Measurements from ENCODE around the gene TUBGCP3.

TUBGCP3 gene

GRCh38 chr13:112588490-112589297 is 741 bp upstream of the TUBGCP3 start:
- H3K4me2 ChIP-seq (ENCODE audit: low read depth, low read length, poor library complexity, severe bottlenecking), result peak overlapping the region; percentile 69
- H3K79me2 ChIP-seq (ENCODE audit: insufficient read depth, low read length), result peaks cover 42% of the 10 kb centered on the region
- TF ChIP-seq CTCF (IDR thresholded peaks at IDR 0.05; ENCODE audit: insufficient read depth, low read length, poor library complexity, severe bottlenecking), result no peak
- TF ChIP-seq EZH2phosphoT487 (conservative IDR thresholded peaks at IDR 0.05; ENCODE audit: low read length), result no peak
- H3K36me3 ChIP-seq (ENCODE audit: low read length), result no peaks in the 10 kb centered on the region
- H3K27ac ChIP-seq (ENCODE audit: low read depth, low read length), result peak overlapping the region; percentile 85
- H3F3A ChIP-seq (ENCODE audit: insufficient read depth), result no peaks in the 10 kb centered on the region; the same call in 1 of the 2 replicates
- peak overlapping the region; percentile 98 for H3K9ac ChIP-seq (ENCODE audit: low read length)
- H3K27me3 ChIP-seq (ENCODE audit: low read length), result no peaks in the 10 kb centered on the region
- peak overlapping the region; percentile 91 for H3K4me3 ChIP-seq (ENCODE audit: insufficient read depth, low read length, poor library complexity, severe bottlenecking)
- H2AFZ ChIP-seq (ENCODE audit: low read depth, low read length, severe bottlenecking), result peak overlapping the region; percentile 94
- H3K9me3 ChIP-seq (ENCODE audit: insufficient read depth, low read length), result no peaks in the 10 kb centered on the region
- H3K9me2 ChIP-seq (replicated peaks; ENCODE audit: insufficient read depth, low read length), result no peaks in the 10 kb centered on the region
- H4K20me1 ChIP-seq (ENCODE audit: low read depth, low read length), result no peaks in the 10 kb centered on the region

- H3K4me2 ChIP-seq (ENCODE audit: low read depth, low read length, poor library complexity, severe bottlenecking), result peak overlapping the region; percentile 69
- no peaks in the 10 kb centered on the region for H4K20me1 ChIP-seq (ENCODE audit: low read depth, low read length)
- no peaks in the 10 kb centered on the region for H3K9me3 ChIP-seq (ENCODE audit: insufficient read depth, low read length)
- H3K4me3 ChIP-seq (ENCODE audit: insufficient read depth, low read length, poor library complexity, severe bottlenecking), result peak overlapping the region; percentile 91
- TF ChIP-seq EZH2phosphoT487 (conservative IDR thresholded peaks at IDR 0.05; ENCODE audit: low read length), result no peak
- no peak for TF ChIP-seq CTCF (IDR thresholded peaks at IDR 0.05; ENCODE audit: insufficient read depth, low read length, poor library complexity, severe bottlenecking)
- H3K9me2 ChIP-seq (replicated peaks; ENCODE audit: insufficient read depth, low read length), result no peaks in the 10 kb centered on the region
- peak overlapping the region; percentile 98 for H3K9ac ChIP-seq (ENCODE audit: low read length)
- no peaks in the 10 kb centered on the region for H3K27me3 ChIP-seq (ENCODE audit: low read length)
- peak overlapping the region; percentile 94 for H2AFZ ChIP-seq (ENCODE audit: low read depth, low read length, severe bottlenecking)
- peaks cover 56% of the 10 kb centered on the region for H3K79me2 ChIP-seq (ENCODE audit: insufficient read depth, low read length)
- H3K27ac ChIP-seq (ENCODE audit: low read depth, low read length), result peak overlapping the region; percentile 85
- no peaks in the 10 kb centered on the region; the same call in 1 of the 2 replicates for H3F3A ChIP-seq (ENCODE audit: insufficient read depth)
- no peaks in the 10 kb centered on the region for H3K36me3 ChIP-seq (ENCODE audit: low read length)
Observed at GRCh38 chr13:112587212-112587763, 665 bp downstream of the TUBGCP3 start.

- no peaks in the 10 kb centered on the region for H3K36me3 ChIP-seq (ENCODE audit: low read length)
- peaks cover 65% of the 10 kb centered on the region for H3K79me2 ChIP-seq (ENCODE audit: insufficient read depth, low read length)
- H4K20me1 ChIP-seq (ENCODE audit: low read depth, low read length), result no peaks in the 10 kb centered on the region
- H3K9ac ChIP-seq (ENCODE audit: low read length), result peak overlapping the region; percentile 98
- no peaks in the 10 kb centered on the region for H3K9me3 ChIP-seq (ENCODE audit: insufficient read depth, low read length)
- H2AFZ ChIP-seq (ENCODE audit: low read depth, low read length, severe bottlenecking), result no peak overlapping the region
- H3K9me2 ChIP-seq (replicated peaks; ENCODE audit: insufficient read depth, low read length), result no peaks in the 10 kb centered on the region
- no peaks in the 10 kb centered on the region for H3K27me3 ChIP-seq (ENCODE audit: low read length)
- H3K4me3 ChIP-seq (ENCODE audit: insufficient read depth, low read length, poor library complexity, severe bottlenecking), result peak overlapping the region; percentile 91
- no peaks in the 10 kb centered on the region; the same call in 1 of the 2 replicates for H3F3A ChIP-seq (ENCODE audit: insufficient read depth)
- H3K27ac ChIP-seq (ENCODE audit: low read depth, low read length), result peak overlapping the region; percentile 85
- TF ChIP-seq EZH2phosphoT487 (conservative IDR thresholded peaks at IDR 0.05; ENCODE audit: low read length) (no peak), CTCF (IDR thresholded peaks at IDR 0.05; ENCODE audit: insufficient read depth, low read length, poor library complexity, severe bottlenecking) (no peak)
- peak overlapping the region; percentile 69 for H3K4me2 ChIP-seq (ENCODE audit: low read depth, low read length, poor library complexity, severe bottlenecking)
Observed at GRCh38 chr13:112586334-112586960, 1.5 kb downstream of the TUBGCP3 start.

Data from SU-DHL-6 (cell line).